Astrocyte of the spinal cord (primary cell): ENCODE measurements around the gene TBL2.
"Not testable (repeated sequence)": the region's sequence is repeated elsewhere in the genome, so short reads cannot be mapped to it uniquely, and the experiment has no call there.

Experiments
- DNase-seq: peaks from one replicate; pipeline ENCODE4 v3.0.0; 2011; ENCODE audit warnings: low read depth, low spot score
- H3K4me3 ChIP-seq: 2 replicates; pipeline ENCODE4 v1.5.1; 2011; ENCODE audit warnings: low read depth, mild to moderate bottlenecking, low read length, moderate library complexity
- in situ Hi-C: cut with HindIII; loops from 2 replicates; pipeline ENCODE4 v1.10.0; 2017; ENCODE audit warnings: low sequenced_read_pairs
- TF ChIP-seq, protein P1 (sequence below): IDR thresholded peaks from 2 replicates; pipeline ENCODE4 v1.5.1; 2012; ENCODE audit warnings: low read depth, mild to moderate bottlenecking, low read length, inconsistent platforms

The TBL2 gene

DNA sequence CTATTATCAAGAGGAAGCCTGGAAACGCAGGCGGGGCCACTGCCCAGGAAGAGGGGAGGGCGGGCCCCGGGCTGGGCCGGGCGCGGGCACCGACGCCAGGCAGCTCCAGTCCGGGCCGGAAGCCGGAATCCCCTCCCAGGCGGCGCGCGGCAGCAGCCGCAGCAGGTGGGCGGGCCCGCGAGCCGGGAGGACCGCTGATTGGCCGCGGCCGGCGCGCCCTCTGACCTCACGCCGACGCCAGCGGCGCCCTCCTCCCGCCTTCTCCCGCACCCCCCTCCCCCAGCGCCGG, 21.3 kb downstream of the TBL2 start:
- peak overlapping the region; percentile 84 for H3K4me3 ChIP-seq
- peak; percentile 94 for DNase-seq
- in situ Hi-C loops: no loop called here
- TF ChIP-seq, protein P1, sequence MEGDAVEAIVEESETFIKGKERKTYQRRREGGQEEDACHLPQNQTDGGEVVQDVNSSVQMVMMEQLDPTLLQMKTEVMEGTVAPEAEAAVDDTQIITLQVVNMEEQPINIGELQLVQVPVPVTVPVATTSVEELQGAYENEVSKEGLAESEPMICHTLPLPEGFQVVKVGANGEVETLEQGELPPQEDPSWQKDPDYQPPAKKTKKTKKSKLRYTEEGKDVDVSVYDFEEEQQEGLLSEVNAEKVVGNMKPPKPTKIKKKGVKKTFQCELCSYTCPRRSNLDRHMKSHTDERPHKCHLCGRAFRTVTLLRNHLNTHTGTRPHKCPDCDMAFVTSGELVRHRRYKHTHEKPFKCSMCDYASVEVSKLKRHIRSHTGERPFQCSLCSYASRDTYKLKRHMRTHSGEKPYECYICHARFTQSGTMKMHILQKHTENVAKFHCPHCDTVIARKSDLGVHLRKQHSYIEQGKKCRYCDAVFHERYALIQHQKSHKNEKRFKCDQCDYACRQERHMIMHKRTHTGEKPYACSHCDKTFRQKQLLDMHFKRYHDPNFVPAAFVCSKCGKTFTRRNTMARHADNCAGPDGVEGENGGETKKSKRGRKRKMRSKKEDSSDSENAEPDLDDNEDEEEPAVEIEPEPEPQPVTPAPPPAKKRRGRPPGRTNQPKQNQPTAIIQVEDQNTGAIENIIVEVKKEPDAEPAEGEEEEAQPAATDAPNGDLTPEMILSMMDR: no peak

DNA sequence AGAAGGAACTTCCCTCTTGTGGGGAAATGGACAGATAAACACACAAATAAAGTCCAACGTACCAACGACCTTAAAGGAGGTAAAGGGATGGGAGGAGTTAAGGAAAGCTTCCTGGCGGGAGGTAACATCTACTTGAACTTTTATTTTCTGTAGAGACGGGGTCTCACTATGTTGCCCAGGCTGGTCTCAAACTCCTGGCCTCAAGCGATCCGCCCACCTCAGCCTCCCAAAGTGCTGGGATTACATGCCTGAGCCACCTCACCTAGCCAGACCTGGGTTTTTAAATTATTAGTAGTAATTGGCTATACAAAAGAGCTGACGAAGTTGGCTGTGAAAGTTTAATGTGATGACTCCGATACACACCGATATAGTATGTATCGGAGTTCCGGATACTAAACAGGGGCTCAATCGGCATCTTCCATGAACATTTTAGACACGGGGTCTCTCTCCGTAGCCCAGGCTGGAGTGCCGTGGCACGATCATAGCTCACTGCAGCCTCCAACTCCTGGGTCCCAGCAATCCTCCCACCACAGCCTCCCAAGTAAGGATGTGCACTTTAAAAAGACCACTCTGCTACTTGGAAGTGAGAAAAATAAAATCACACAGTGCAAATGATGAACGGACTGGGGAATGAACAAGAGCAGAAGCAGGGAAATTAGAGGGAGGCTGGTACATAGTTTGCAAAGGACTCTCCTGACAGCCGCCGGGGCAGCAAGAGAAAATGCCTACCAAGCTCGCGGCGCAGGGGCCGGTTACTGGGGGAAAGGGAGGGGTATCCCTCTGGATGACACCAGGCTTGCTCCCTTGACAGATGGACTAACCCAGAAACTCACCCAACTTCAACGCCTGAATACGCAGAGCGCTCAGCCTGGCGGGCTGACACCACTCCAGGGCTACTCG, 21.9 kb downstream of the TBL2 start:
- in situ Hi-C loops: no loop called here
- TF ChIP-seq, protein P1: no peak
- no peak for DNase-seq
- H3K4me3 ChIP-seq: peak overlapping the region; percentile 84

DNA sequence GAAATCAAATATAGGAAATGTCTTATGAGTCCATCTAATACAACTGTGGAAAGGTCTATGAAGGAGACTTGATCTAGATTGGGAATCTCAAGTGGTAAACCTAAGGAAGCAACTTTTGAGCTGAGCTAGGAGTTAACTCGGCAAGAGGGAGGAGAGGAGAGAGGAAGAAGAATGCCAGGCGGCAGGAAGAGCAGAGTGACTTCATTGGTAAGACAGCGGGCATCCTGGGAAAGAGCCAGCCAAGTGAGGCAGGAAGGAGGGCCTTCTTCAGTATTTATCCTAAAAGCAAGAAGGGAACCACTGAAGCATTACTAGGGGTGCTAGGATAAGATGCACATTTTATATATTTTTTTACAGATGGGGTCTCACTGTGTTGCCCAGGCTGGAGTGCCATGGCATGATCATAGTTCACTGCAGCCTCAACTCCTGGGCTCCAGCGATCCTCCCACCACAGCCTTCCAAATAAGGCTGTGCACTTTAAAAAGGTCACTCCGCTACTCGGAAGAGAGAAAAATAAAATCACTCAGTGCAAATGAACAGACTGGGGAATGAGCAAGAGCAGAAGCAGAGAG, 22.9 kb downstream of the TBL2 start:
- TF ChIP-seq, protein P1: no peak
- in situ Hi-C loops: no loop called here
- H3K4me3 ChIP-seq: no peak overlapping the region
- DNase-seq: no peak

DNA sequence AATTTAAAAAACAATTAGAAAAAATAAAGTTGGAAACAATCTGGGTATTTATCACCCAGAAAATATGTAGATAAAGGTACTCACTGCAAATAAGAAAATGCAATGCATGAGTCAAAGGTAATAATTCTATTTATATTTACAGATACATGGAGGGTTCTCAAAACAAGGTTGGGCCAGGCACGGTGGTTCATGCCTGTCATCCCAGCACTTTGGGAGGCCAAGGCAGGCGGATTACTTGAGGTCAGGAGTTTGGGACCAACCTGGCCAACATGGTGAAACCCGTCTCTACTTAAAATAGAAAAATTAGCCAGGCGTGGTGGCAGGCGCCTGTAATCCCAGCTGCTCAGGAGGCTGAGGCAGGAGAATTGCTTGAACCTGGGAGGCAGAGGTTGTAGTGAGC, 28.3 kb downstream of the TBL2 start:
- DNase-seq, H3K4me3 ChIP-seq, in situ Hi-C loops: not testable (repeated sequence)

DNA sequence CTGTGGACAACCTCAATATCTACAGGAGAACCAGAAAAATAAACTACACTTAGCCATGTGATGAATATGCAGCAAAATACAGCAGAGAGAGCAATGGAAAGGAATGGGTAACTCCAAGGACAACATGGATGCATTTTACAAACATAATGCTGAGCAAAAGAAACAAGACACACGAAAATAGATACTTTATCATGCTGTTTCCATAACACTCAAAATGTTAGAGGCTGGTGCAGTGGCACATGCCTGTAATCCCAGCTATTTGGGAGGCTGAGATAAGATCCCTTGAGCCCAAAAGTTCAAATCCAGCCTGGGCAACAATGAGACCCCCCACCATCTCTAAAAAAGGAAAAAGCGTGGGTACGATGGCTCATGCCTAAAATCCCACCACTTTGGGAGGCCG, 29.2 kb downstream of the TBL2 start:
- TF ChIP-seq, protein P1: no peak
- in situ Hi-C loops: no loop called here
- DNase-seq: no peak
- H3K4me3 ChIP-seq: no peak overlapping the region

DNA sequence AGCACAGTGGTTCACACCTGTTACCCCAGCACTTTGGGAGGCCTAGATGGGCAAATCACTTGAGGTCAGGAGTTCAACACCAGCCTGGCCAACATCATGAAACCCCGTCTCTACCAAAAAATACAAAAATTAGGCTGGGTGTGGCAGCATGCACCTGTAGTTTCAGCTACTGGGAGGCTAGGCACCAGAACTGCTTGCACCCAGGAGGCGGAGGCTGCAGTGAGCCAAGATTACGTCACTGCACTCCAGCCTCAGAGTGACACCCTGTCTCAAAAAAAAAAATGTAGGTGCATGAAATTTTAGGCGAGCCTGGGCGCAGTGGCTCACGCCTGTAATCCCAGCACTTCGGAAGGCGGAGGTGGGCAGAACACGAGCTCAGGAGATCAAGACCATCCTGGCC, 30.5 kb downstream of the TBL2 start:
- no peak for DNase-seq
- in situ Hi-C loops: no loop called here
- H3K4me3 ChIP-seq: no peak overlapping the region
- TF ChIP-seq, protein P1: no peak

DNA sequence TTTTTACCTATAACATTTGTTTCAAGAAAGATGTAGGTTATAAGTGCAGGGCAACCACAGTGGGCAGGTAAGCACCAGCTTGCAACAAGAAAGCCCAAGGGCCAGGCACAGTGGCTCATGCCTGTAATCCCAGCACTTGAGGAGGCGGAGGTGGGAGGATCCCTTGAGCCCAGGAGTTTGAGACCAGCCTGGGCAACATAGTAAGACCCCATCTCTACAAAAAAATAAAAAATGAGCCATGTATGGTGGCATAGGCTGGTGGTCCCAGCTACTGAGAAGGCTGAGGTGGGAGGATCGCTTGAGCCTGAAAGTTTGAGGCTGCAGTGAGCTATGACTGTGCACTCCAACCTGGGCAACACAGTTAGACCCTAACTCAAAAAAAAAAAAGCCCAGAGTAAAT, 33.7 kb downstream of the TBL2 start:
- TF ChIP-seq, protein P1: no peak
- in situ Hi-C loops: no loop called here
- no peak overlapping the region for H3K4me3 ChIP-seq
- no peak for DNase-seq
